DND-41 (cell line): ENCODE results near the gene PARP4.
"Not testable (repeated sequence)": the region's sequence is repeated elsewhere in the genome, so short reads cannot be mapped to it uniquely, and the experiment has no call there.

Source experiments
- ATAC-seq: fragments of 200-7000 bp; cut with Tn5 transposase; 3 replicates; pipeline ENCODE4 v1.9.1; 2021; ENCODE audit warnings: low read depth; ENCODE audit not compliant: insufficient read depth
- DNase-seq: peaks from one replicate; pipeline ENCODE4 v3.0.0-alpha.2; 2020
- H2AFZ ChIP-seq: 2 replicates; pipeline ENCODE4 v1.6.0; 2012; ENCODE audit warnings: low read depth, low read length
- H3K27ac ChIP-seq: 2 replicates; pipeline ENCODE4 v1.5.1; 2012; ENCODE audit warnings: low read length, inconsistent platforms
- H3K27me3 ChIP-seq: fragments of 200-600 bp; sonication (generic); 2 replicates; pipeline ENCODE4 v1.6.0; 2012; ENCODE audit warnings: low read length, mild to moderate bottlenecking, inconsistent platforms; ENCODE audit not compliant: insufficient read depth, poor library complexity
- H3K36me3 ChIP-seq: 2 replicates; pipeline ENCODE4 v1.5.1; 2012; ENCODE audit warnings: low read length, inconsistent platforms; ENCODE audit not compliant: insufficient read depth
- H3K4me1 ChIP-seq: 2 replicates; pipeline ENCODE4 v1.5.1; 2012; ENCODE audit warnings: mild to moderate bottlenecking, low read length; ENCODE audit not compliant: insufficient read depth
- H3K4me2 ChIP-seq: 2 replicates; pipeline ENCODE4 v1.6.0; 2012; ENCODE audit warnings: mild to moderate bottlenecking, moderate library complexity, low read length, inconsistent platforms; ENCODE audit not compliant: insufficient read depth
- H3K4me3 ChIP-seq, 2 experiments: fragments of 200-600 bp in 1 of 2; shearing (Covaris generic) in 1 of 2; 2 replicates each; pipeline ENCODE4 v1.5.1; 2012 to 2016; ENCODE audit warnings: inconsistent platforms in 2 of 2, low read length in 2 of 2, mild to moderate bottlenecking in 2 of 2, low read depth in 1 of 2, moderate library complexity in 1 of 2
- H3K79me2 ChIP-seq: 2 replicates; pipeline ENCODE4 v1.6.0; 2012; ENCODE audit warnings: low read length, inconsistent platforms; ENCODE audit not compliant: insufficient read depth
- H3K9ac ChIP-seq: 2 replicates; pipeline ENCODE4 v1.6.0; 2012; ENCODE audit warnings: low read depth, mild to moderate bottlenecking, inconsistent platforms, low read length, moderate library complexity
- H3K9me3 ChIP-seq: 2 replicates; pipeline ENCODE4 v1.5.1; 2012; ENCODE audit warnings: low read length, moderate library complexity, mild to moderate bottlenecking, inconsistent platforms; ENCODE audit not compliant: insufficient read depth, severe bottlenecking
- H4K20me1 ChIP-seq: 2 replicates; pipeline ENCODE4 v1.6.0; 2012; ENCODE audit warnings: low read length; ENCODE audit not compliant: insufficient read depth
- CTCF ChIP-seq: IDR thresholded peaks from 2 replicates; pipeline ENCODE4 v1.5.1; 2012; ENCODE audit warnings: borderline replicate concordance, low read length, moderate library complexity, mild to moderate bottlenecking; ENCODE audit not compliant: poor library complexity, severe bottlenecking; ENCODE audit errors: extremely low read depth
- EZH2 ChIP-seq: IDR thresholded peaks from 3 replicates; pipeline ENCODE4 v1.6.1; 2012; ENCODE audit warnings: borderline replicate concordance, low read depth, mild to moderate bottlenecking, moderate library complexity, low read length, inconsistent platforms; ENCODE audit not compliant: severe bottlenecking

The PARP4 gene

GRCh38 chr13:24511019-24511815 lies 1.4 kb downstream of the PARP4 start:
- peak overlapping the region; percentile 41 to 67 for H3K4me3 ChIP-seq
- peak overlapping the region; percentile 82 for H3K4me2 ChIP-seq
- DNase-seq (peak; percentile 28), ATAC-seq (peak; percentile 16; the same call in 2 of the 3 replicates)
- no peak for TF ChIP-seq EZH2
- TF ChIP-seq CTCF: no peak
- H3K27ac ChIP-seq: peak overlapping the region; percentile 91
- peaks cover 11% of the 10 kb centered on the region for H3K36me3 ChIP-seq
- peak overlapping the region; percentile 94 for H3K9ac ChIP-seq
- no peaks in the 10 kb centered on the region for H3K27me3 ChIP-seq
- H3K4me1 ChIP-seq: peaks cover 24% of the 10 kb centered on the region
- H3K9me3 ChIP-seq: no peaks in the 10 kb centered on the region
- peaks cover 10% of the 10 kb centered on the region for H4K20me1 ChIP-seq
- H2AFZ ChIP-seq: peak overlapping the region; percentile 99
- H3K79me2 ChIP-seq: peaks cover 64% of the 10 kb centered on the region

GRCh38 chr13:24506698-24507335 lies 5.8 kb downstream of the PARP4 start:
- Histone ChIP-seq H3K9me3 (no peaks in the 10 kb centered on the region), H3K4me1 (peaks cover 15% of the 10 kb centered on the region), H3K9ac (no peak overlapping the region), H3K4me2 (no peak overlapping the region), H3K36me3 (peaks cover 32% of the 10 kb centered on the region), H3K27me3 (no peaks in the 10 kb centered on the region), H3K4me3 (no peak overlapping the region), H3K27ac (no peak overlapping the region), H3K79me2 (peaks cover 77% of the 10 kb centered on the region), H2AFZ (no peak overlapping the region), H4K20me1 (peaks cover 25% of the 10 kb centered on the region)
- no peak for ATAC-seq
- TF ChIP-seq EZH2 (no peak), CTCF (no peak)
- DNase-seq: no peak

- not testable (repeated sequence) for H3K4me2 ChIP-seq, ATAC-seq, DNase-seq, H3K27me3 ChIP-seq, H3K4me3 ChIP-seq, H3K27ac ChIP-seq, H3K9ac ChIP-seq, H3K9me3 ChIP-seq, H3K4me1 ChIP-seq, H2AFZ ChIP-seq
- H3K79me2 ChIP-seq: peaks cover 71% of the 10 kb centered on the region
- H4K20me1 ChIP-seq: peaks cover 25% of the 10 kb centered on the region
- H3K36me3 ChIP-seq: peaks cover 32% of the 10 kb centered on the region
Observed at GRCh38 chr13:24506283-24506682, 6.3 kb downstream of the PARP4 start.

GRCh38 chr13:24505756-24506155 lies 6.8 kb downstream of the PARP4 start:
- peaks cover 25% of the 10 kb centered on the region for H4K20me1 ChIP-seq
- no peaks in the 10 kb centered on the region for H3K9me3 ChIP-seq
- H3K36me3 ChIP-seq: peaks cover 34% of the 10 kb centered on the region
- no peak overlapping the region for H3K9ac ChIP-seq
- ATAC-seq: no peak
- no peak overlapping the region for H3K4me3 ChIP-seq
- no peaks in the 10 kb centered on the region for H3K27me3 ChIP-seq
- H2AFZ ChIP-seq: no peak overlapping the region
- H3K4me1 ChIP-seq: peaks cover 4% of the 10 kb centered on the region
- peaks cover 66% of the 10 kb centered on the region for H3K79me2 ChIP-seq
- TF ChIP-seq EZH2: no peak
- no peak for TF ChIP-seq CTCF
- no peak for DNase-seq
- no peak overlapping the region for H3K4me2 ChIP-seq
- no peak overlapping the region for H3K27ac ChIP-seq
